ENCODE data around the gene DNAH3. TPM values are rescaled to one million over a fixed set of nuclear protein-coding genes. Genes with fewer than 3 reads are reported as not detected.
A peak's percentile ranks its signal among the peaks of the same experiment; 100 is the strongest.

Gene DNAH3
- total and polyA plus RNA-seq, 2 of the 13 experiments (the other 11 are each of a cell fraction or from before 2014, with no cell fraction given), result 0.07 to 0.08 TPM

DNA sequence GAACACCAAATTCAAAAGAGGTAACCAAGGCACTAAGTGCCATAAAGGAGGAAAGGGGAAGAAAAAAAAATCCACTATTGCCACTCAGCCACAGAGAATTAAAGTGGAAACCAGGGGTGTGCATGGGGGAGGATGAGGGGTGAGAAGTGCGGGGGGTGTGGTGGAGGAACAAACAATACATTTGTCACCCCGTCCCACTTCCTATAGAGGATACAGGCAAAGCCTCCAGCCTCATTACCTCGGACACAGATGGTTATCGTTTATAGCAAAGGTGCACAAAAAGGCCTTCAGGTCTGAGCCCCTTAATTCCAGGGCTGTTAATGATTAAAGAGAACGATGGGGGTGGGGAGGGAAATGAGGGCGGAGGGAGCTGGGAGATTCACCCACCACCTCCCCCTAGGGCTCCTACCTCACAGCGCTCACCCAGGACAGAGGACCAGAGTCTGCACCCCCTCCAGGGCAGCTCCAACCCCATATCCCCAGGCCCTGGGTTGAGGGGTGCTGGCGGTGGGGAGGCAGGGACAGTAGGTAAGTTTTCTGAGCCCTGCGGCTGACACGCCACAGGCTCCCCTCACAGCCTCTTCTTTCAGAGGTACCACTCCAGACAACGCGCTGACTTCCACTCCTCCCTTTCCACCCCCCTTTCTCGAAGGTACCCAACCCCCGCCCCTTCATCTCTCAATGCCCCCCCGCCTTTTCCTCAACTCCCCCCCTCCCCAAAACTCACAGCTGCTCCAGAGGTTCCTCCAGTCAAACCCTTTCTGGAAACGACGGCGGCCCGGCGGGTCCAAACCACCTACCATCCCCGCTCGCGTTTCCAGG lies 251.0 kb downstream of the DNAH3 start (continued):
- TF ChIP-seq, protein P1, sequence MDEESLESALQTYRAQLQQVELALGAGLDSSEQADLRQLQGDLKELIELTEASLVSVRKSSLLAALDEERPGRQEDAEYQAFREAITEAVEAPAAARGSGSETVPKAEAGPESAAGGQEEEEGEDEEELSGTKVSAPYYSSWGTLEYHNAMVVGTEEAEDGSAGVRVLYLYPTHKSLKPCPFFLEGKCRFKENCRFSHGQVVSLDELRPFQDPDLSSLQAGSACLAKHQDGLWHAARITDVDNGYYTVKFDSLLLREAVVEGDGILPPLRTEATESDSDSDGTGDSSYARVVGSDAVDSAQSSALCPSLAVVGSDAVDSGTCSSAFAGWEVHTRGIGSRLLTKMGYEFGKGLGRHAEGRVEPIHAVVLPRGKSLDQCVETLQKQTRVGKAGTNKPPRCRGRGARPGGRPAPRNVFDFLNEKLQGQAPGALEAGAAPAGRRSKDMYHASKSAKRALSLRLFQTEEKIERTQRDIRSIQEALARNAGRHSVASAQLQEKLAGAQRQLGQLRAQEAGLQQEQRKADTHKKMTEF (CRISPR knock-in tag; IDR thresholded peaks at IDR 0.05), result peak; percentile 7; the same call in 1 of the 2 replicates
- peak; percentile 62 for TF ChIP-seq MED1 (CRISPR knock-in tag; IDR thresholded peaks at IDR 0.05)
- peak; percentile 82; the same call in 1 of the 2 replicates for TF ChIP-seq ZNF879 (CRISPR knock-in tag; IDR thresholded peaks at IDR 0.05)
- no peak for TF ChIP-seq ZNF326 (CRISPR knock-in tag; IDR thresholded peaks at IDR 0.05; ENCODE audit: borderline replicate concordance)
- TF ChIP-seq ZFP37 (CRISPR knock-in tag; IDR thresholded peaks at IDR 0.05; ENCODE audit: borderline replicate concordance), result 0 out of 2 replicates have a peak, but pooled peaks have one; percentile 46
- TF ChIP-seq ZNF451 (CRISPR knock-in tag; IDR thresholded peaks at IDR 0.05), result peak; percentile 40; the same call in 1 of the 2 replicates
- TF ChIP-seq NFYC (CRISPR knock-in tag; IDR thresholded peaks at IDR 0.05), result no peak
- peak; percentile 56 for TF ChIP-seq FOSL2 (CRISPR knock-in tag; IDR thresholded peaks at IDR 0.05)
- TF ChIP-seq, protein P2, sequence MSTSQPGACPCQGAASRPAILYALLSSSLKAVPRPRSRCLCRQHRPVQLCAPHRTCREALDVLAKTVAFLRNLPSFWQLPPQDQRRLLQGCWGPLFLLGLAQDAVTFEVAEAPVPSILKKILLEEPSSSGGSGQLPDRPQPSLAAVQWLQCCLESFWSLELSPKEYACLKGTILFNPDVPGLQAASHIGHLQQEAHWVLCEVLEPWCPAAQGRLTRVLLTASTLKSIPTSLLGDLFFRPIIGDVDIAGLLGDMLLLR (CRISPR knock-in tag; IDR thresholded peaks at IDR 0.05), result peak; percentile 62; the same call in 1 of the 2 replicates
- no peak for TF ChIP-seq CAMTA2 (CRISPR knock-in tag; IDR thresholded peaks at IDR 0.05; ENCODE audit: borderline replicate concordance)
- TF ChIP-seq MYNN (CRISPR knock-in tag; IDR thresholded peaks at IDR 0.05; ENCODE audit: low read depth), result peak; percentile 31; the same call in 1 of the 2 replicates
- TF ChIP-seq, protein P3, sequence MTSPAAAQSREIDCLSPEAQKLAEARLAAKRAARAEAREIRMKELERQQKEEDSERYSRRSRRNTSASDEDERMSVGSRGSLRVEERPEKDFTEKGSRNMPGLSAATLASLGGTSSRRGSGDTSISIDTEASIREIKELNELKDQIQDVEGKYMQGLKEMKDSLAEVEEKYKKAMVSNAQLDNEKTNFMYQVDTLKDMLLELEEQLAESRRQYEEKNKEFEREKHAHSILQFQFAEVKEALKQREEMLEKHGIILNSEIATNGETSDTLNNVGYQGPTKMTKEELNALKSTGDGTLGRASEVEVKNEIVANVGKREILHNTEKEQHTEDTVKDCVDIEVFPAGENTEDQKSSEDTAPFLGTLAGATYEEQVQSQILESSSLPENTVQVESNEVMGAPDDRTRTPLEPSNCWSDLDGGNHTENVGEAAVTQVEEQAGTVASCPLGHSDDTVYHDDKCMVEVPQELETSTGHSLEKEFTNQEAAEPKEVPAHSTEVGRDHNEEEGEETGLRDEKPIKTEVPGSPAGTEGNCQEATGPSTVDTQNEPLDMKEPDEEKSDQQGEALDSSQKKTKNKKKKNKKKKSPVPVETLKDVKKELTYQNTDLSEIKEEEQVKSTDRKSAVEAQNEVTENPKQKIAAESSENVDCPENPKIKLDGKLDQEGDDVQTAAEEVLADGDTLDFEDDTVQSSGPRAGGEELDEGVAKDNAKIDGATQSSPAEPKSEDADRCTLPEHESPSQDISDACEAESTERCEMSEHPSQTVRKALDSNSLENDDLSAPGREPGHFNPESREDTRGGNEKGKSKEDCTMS (CRISPR knock-in tag; conservative IDR thresholded peaks at IDR 0.05), result no peak; the same call in 1 of the 2 replicates
- TF ChIP-seq, protein P4, sequence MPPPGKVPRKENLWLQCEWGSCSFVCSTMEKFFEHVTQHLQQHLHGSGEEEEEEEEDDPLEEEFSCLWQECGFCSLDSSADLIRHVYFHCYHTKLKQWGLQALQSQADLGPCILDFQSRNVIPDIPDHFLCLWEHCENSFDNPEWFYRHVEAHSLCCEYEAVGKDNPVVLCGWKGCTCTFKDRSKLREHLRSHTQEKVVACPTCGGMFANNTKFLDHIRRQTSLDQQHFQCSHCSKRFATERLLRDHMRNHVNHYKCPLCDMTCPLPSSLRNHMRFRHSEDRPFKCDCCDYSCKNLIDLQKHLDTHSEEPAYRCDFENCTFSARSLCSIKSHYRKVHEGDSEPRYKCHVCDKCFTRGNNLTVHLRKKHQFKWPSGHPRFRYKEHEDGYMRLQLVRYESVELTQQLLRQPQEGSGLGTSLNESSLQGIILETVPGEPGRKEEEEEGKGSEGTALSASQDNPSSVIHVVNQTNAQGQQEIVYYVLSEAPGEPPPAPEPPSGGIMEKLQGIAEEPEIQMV (CRISPR knock-in tag; IDR thresholded peaks at IDR 0.05; ENCODE audit: low read depth), result peak; percentile 47; the same call in 1 of the 2 replicates
- no peak for TF ChIP-seq LCORL (IDR thresholded peaks at IDR 0.05)
- TF ChIP-seq LCORL (CRISPR knock-in tag; IDR thresholded peaks at IDR 0.05), result no peak
- TF ChIP-seq ELF3 (CRISPR knock-in tag; IDR thresholded peaks at IDR 0.05), result peak; percentile 74
- no peak for TF ChIP-seq KDM1A (CRISPR knock-in tag; IDR thresholded peaks at IDR 0.05)
- peak; percentile 46; the same call in 1 of the 2 replicates for TF ChIP-seq SRY (CRISPR knock-in tag; IDR thresholded peaks at IDR 0.05)
- peak; percentile 52; the same call in 1 of the 2 replicates for TF ChIP-seq ZNF557 (CRISPR knock-in tag; IDR thresholded peaks at IDR 0.05)
- TF ChIP-seq KLF15 (CRISPR knock-in tag; IDR thresholded peaks at IDR 0.05; ENCODE audit: borderline replicate concordance), result no peak
- peak; percentile 96; the same call in 1 of the 2 replicates for TF ChIP-seq THYN1 (CRISPR knock-in tag; IDR thresholded peaks at IDR 0.05; ENCODE audit: borderline replicate concordance, low read depth)
- 0 out of 2 replicates have a peak, but pooled peaks have one; percentile 29 for TF ChIP-seq FOXK1 (CRISPR knock-in tag; IDR thresholded peaks at IDR 0.05; ENCODE audit: borderline replicate concordance, low read depth)
- peak; percentile 7 for TF ChIP-seq ZNF781 (CRISPR knock-in tag; IDR thresholded peaks at IDR 0.05; ENCODE audit: borderline replicate concordance, not compliant biosample characterization)
- 0 out of 2 replicates have a peak, but pooled peaks have one; percentile 62 for TF ChIP-seq ZFYVE20 (CRISPR knock-in tag; IDR thresholded peaks at IDR 0.05; ENCODE audit: borderline replicate concordance, low read depth)

Data from HepG2 (cell line).